GM12891 (cell line): ENCODE measurements around the gene LARP1B.

Experiments used
- PAX5 ChIP-seq: IDR thresholded peaks from 2 replicates; pipeline ENCODE4 v1.6.1; 2011; ENCODE audit warnings: low read length, moderate library complexity, mild to moderate bottlenecking; ENCODE audit not compliant: insufficient read depth, severe bottlenecking
- POLR2A ChIP-seq: IDR thresholded peaks from 2 replicates; pipeline ENCODE4 v1.6.1; 2011; ENCODE audit warnings: low read depth, low read length, control low read depth
- POLR2AphosphoS5 ChIP-seq: IDR thresholded peaks from 2 replicates; pipeline ENCODE4 v1.6.1; 2011; ENCODE audit warnings: low read depth, low read length, control low read depth
- POU2F2 ChIP-seq: IDR thresholded peaks from 2 replicates; pipeline ENCODE4 v1.6.1; 2011; ENCODE audit warnings: low read depth, mild to moderate bottlenecking, control low read depth, low read length, moderate library complexity
- SPI1 ChIP-seq: IDR thresholded peaks from 2 replicates; pipeline ENCODE4 v1.6.1; 2011; ENCODE audit warnings: low read depth, low read length, control low read depth
- TAF1 ChIP-seq: IDR thresholded peaks from 2 replicates; pipeline ENCODE4 v1.6.1; 2011; ENCODE audit warnings: low read depth, low read length, control low read depth

GRCh38 chr4:128153800-128154199 is 92.7 kb downstream of the LARP1B start:
- TF ChIP-seq POLR2AphosphoS5 (no peak), POLR2A (no peak), SPI1 (no peak), TAF1 (no peak), PAX5 (no peak), POU2F2 (no peak)
